Activated T-helper 9 cell treated with anti-CD3 and anti-CD28 coated beads, Interleukin-2, amount 50 U/mL, for 16 hours (primary cell): ENCODE measurements around the gene RRBP1.

Experiments used
- DNase-seq: peaks from one replicate; pipeline ENCODE4 v3.0.0-alpha.2; 2020; ENCODE audit warnings: low read depth

The RRBP1 gene

DNA sequence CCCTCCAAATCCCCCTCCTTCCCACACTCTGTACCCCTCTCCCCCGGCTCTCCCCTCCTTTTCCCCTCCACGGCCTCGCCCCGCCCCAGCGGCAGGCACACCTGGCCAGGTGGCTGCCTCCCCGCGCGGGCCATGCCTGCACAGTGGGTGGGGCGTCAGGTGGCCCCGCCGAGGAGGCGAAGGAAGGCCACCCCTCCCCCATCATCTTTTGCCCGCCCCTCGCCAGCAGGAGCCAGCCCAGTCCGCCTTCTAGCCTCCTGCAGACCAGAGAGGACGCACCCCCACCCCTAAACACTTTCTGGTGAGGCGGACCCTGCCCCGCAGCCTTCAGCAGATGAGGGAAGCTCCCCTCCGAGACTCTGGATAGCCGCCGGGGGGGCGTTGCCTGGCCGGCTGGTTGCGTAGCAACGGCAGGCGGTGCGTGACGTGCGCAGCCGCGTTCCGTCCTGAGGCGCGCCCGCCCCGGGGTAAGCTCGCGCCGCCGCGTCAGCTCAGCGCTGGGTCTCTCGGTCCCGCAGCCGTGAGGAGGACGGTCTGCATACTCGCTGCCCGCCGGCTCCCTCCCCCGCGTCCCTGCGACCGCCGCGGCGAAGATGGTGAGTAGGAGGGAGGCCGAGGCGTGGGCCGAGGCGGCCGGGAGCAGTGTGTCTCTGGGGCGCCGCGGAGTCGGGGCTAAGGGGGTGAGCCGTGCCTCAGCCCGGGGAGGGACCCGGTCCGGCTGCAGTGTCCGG lies 112.3 kb downstream of the RRBP1 start, which contains the start of gene DSTN:
TSS of gene DSTN (plus strand) at position 460 of the 731 bp plus-strand sequence. CDS start at position 594, 134 bp downstream.
- peak; percentile 80 for DNase-seq

DNA sequence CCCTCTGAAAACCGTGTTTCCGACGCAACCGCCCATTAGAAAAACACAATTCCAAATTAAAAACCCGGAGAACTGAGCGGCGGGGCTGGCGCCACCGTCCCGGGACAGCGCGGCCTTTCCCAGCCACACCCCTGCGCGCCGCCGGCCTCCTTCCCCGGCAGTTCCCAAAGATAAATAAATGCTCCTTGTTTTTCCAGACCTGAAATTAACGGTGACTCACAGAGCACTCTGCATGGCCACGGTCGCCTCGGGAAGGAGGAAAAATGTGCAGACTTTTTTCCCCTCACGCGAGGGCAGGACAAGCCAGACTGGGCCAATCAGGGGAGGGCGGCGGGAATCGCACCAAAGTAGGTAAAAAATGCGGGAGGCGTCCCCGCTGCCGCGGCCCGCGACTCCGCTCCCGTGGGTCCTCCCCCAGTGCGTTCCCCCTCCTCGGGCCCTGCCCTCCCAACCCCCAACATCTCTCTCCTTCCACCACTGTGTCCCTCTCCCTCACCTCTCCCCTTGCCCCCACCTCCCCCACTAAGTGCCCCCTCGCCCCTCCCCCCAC lies 113.0 kb downstream of the RRBP1 start:
- no peak for DNase-seq

- DNase-seq: no peak
Observed at GRCh38 chr20:17568045-17568788, 113.8 kb downstream of the RRBP1 start.

DNA sequence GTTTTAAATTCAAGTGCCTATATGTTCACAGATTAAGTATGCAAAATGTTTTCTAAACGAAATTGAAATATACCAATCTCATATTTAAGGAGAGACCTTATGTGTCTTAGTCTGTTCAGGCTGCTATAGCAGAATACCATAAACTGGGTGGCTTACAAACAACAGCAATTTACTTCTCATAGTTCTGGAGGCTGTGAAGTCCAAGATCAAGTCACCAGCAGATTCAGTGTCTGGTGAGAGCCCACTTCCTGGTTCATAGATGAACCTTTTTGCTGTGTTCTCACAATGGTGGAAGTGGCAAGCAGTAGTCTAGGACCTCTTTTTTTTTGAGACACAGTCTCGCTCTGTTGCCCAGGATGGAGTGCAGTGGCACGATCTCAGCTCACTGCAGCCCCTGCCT lies 115.7 kb downstream of the RRBP1 start:
- DNase-seq: no peak

GRCh38 chr20:17565169-17565845 lies 116.7 kb downstream of the RRBP1 start:
- no peak for DNase-seq
